H1 (cell line): ENCODE data around the gene TATDN2. TPM values are rescaled to one million over a fixed set of nuclear protein-coding genes. Genes with fewer than 3 reads are reported as not detected.

Source experiments
- EP300 ChIP-seq, 2 experiments: IDR thresholded peaks; 1 replicate in 1 of 2; 2 replicates in 1 of 2; pipeline ENCODE4 v1.6.1; 2011 to 2012; ENCODE audit warnings: low read depth in 2 of 2, low read length in 2 of 2, mild to moderate bottlenecking in 2 of 2, borderline replicate concordance in 1 of 2, inconsistent platforms in 1 of 2, moderate library complexity in 1 of 2
- FOSL1 ChIP-seq: IDR thresholded peaks from 2 replicates; pipeline ENCODE4 v1.6.1; 2011; ENCODE audit warnings: mild to moderate bottlenecking, low read depth, low read length, moderate library complexity; ENCODE audit not compliant: insufficient read depth
- SIRT6 ChIP-seq: IDR thresholded peaks from one replicate; pipeline ENCODE4 v1.7.1; 2012; ENCODE audit warnings: low read length, inconsistent platforms
- TEAD4 ChIP-seq: IDR thresholded peaks from 2 replicates; pipeline ENCODE4 v1.6.1; 2012; ENCODE audit warnings: low read depth, low read length, inconsistent platforms, mixed read lengths
- polyA plus RNA-seq, 7 experiments: library from polyadenylated mRNA; depleted of rRNA in 3 of 7; stranded (reverse) in 5 of 7; unstranded in 2 of 7; fragments of >200 nt in 5 of 7; fragments of 200-250 nt in 2 of 7; gene quantifications; 1 replicate in 5 of 7; 2 replicates in 1 of 7; 4 replicates in 1 of 7; pipeline versions ENCODE4 v1.2.1 to v1.2.3, GENCODE V29; 2011 to 2013; ENCODE audit warnings: missing spikeins in 2 of 7, mixed read lengths in 2 of 7
- total RNA-seq: library from RNA; stranded (reverse); fragmentation: NEBNext Ultra II Directional; extraction: Animal tissue kit (Norgen Biotek cat#: 25700); gene quantifications from 2 replicates; pipeline ENCODE4 v1.2.1, GENCODE V29; 2021

TATDN2 gene
- total and polyA plus RNA-seq, 2 of the 8 experiments (the other 6 are each of a cell fraction or from before 2014, with no cell fraction given): 12.1 to 34.8 TPM

GRCh38 chr3:10317311-10317960 lies 69.2 kb downstream of the TATDN2 start (continued):
- TF ChIP-seq FOSL1: no peak
- TF ChIP-seq EP300 (IDR thresholded peaks at IDR 0.05; ENCODE audit: borderline replicate concordance in 1 of 2, low read depth in 2 of 2, low read length in 2 of 2): no peak
- TF ChIP-seq SIRT6: no peak
- no peak for TF ChIP-seq TEAD4
